GM18858 (cell line): ENCODE measurements around the gene CYB561.

Source experiments
- ATAC-seq: cut with Tn5 transposase; IDR thresholded peaks from one replicate; pipeline ENCODE4 v1.9.1; 2021; ENCODE audit not compliant: unreplicated experiment

Gene CYB561

DNA sequence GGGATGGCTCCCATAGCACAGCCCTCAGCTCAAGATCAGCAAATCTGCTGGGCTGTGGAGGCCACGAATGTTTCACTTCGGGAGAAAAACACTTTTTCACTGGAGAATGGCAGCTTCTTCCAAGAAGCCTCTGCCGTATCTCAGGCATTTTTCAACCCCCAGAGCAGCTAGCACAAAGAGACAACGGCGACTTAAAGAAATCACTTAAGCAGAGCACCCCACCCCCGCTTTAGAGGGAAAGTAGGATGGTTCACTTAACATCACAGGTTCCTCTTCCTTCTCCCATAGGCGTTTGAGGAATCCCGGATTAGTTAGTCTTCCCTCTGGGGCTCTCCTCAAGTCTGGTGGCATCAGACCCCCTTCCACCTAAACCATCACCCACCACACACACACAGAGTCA lies 27.6 kb downstream of the CYB561 start:
- no peak for ATAC-seq

- ATAC-seq = no peak
Measured at GRCh38 chr17:63414222-63414621, 31.9 kb downstream of the CYB561 start.

DNA sequence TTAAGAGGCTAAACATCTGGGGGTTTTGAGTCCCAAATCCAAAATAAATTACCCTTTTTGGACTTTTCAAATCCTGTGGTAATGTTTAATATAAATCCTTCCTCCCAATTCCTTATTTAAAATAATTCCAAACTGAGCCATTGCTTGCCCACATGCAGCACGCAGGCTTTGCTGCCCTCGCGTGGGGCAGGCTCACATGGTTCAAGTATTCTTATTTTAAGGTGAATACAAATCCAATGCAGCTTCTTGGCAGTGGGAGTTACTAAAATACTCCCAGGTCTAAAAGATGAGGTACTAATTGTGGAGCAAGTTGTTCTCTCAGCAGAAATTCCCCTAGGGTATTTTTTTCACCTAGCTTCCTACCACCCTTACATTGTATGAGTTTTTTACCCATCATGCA lies 33.0 kb downstream of the CYB561 start:
- no peak for ATAC-seq

- ATAC-seq = no peak
Measured at GRCh38 chr17:63412234-63412633, 33.9 kb downstream of the CYB561 start.

DNA sequence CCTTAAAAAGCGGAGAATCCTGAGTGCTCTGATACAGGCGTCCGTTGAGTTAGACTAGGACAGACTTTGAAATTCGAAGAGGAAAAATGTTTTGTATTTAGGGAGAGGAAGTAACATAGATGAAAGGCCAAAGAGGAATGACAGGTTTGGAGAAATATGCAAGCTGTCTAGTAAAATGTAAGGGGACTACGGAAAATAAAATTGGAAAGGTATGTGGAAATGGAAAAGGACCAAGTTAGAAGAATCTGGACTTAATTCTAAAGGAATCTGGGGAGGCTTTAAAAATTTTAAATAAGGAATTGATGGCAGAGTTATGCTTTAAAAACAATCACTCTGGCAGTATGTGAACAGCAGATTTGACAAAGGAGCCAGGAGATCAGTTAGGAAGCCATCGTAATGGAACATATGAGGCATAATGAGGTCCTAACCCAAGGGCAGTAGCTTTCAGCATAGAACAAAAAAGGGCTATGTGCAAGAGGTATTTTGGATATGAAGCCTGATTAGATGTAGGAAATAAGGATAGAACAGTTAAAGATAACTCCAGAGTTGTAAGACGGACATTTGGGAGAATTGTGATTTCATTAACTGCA lies 38.3 kb downstream of the CYB561 start:
- ATAC-seq = no peak

GRCh38 chr17:63406689-63407330 lies 39.3 kb downstream of the CYB561 start:
- no peak for ATAC-seq

- no peak for ATAC-seq
Measured at GRCh38 chr17:63405741-63406261, 40.3 kb downstream of the CYB561 start.

DNA sequence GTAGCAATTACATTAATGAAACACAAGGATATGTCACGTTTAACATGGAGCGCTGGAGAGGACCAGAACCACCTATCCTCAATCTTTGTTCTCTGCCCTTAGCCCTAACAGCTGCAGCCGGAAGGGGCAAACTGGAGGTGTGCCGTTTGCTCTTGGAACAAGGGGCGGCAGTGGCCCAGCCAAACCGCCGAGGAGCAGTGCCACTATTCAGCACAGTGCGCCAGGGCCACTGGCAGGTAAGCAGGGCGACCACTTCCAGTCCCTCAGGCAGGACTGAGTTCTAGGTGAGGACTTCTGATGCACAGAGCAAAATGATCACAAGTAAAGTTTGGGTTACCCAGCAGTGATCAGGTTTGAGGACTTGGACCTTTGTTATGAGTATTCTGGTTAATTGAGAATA lies 41.1 kb downstream of the CYB561 start:
- no peak for ATAC-seq

DNA sequence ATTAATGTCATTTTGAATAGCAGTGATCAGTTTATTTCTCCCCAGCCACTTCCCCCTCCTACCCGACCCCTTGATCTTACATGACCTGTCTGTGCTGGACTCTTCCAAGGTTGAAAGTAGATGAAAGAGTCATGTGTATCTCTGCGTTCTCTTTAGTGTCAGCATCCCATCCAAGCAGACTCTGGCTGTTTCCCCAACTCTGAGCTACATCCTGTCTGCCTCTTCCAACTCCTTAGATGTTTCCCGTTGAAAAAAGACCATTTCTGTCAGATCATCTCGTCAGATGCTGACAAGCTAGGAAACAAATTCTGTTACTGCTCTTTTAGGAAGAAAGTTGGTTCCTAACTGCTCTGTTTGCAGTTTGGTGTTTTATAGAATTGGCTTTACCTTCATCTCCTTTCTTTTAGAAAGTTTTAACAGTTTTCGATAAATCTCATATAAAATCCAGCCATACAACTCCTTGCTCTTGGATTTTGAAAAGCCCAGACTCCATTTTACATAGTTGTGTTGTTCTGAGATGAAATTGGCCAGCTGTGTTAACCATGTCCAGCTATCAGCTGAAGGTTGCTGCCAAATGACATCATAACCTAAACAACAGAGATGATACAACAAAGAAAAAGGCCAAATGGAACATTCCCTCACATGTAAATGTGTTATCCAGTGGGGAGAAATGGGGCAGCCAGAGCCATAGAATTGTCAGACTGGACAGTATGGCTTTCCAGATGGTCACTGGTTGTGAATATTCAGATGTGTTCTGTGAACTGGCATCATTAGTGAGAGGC lies 43.5 kb downstream of the CYB561 start:
- no peak for ATAC-seq

DNA sequence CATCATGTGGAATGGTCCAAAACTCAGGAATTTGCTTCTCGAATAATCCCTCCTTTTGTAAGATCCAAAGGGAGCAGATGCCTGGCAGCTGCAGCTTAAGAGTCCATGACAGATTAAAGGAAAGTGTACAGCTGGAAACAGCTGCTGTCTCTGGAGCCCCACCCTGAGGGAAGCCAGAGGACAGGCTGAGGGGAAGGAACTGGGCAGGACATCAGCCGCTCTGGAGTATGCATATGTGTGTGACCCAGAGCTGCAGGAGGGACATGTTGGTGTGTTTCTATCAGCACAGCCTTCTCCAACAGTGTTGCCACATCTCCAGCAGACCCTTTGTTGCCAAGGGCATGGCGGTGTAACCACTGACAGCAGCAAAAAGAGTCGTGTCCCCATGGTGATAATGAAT lies 46.2 kb downstream of the CYB561 start:
- ATAC-seq = no peak

DNA sequence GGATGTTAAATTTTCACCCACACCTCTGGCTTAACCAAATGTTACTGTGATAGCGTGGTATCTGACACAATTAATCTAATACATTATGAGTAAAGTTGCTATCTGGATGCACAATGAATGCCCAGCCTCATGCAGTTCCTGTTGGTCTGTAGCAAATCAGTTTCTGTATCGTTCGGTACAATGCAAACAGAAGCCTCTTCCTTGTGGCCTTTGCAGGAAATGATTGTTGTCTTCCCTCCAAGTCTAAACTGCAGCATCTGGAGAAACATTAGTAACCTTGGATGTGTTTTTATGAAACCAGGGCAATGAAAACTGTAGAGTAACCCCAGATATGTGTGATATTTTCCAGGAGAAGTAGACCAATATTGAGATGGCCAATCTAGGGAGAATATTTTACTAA lies 46.8 kb downstream of the CYB561 start:
- no peak for ATAC-seq

DNA sequence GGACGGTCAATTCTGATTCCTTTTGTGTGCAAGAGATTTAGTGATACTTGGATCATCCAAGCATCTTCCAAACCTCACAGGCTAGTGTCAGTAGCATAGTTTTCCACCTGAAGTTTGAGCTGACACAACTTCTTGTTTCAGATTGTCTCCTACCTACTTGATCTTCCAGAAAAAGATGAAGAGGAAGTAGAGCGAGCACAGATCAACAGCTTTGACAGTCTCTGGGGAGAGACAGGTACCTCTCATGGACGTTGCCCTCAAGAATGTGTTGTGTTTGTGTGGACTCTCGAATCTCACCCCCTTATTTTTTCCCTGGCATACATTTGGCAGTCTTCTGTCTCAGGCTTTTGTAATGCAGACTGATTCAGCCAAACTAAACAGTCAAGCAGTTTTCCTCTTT lies 47.4 kb downstream of the CYB561 start:
- no peak for ATAC-seq

DNA sequence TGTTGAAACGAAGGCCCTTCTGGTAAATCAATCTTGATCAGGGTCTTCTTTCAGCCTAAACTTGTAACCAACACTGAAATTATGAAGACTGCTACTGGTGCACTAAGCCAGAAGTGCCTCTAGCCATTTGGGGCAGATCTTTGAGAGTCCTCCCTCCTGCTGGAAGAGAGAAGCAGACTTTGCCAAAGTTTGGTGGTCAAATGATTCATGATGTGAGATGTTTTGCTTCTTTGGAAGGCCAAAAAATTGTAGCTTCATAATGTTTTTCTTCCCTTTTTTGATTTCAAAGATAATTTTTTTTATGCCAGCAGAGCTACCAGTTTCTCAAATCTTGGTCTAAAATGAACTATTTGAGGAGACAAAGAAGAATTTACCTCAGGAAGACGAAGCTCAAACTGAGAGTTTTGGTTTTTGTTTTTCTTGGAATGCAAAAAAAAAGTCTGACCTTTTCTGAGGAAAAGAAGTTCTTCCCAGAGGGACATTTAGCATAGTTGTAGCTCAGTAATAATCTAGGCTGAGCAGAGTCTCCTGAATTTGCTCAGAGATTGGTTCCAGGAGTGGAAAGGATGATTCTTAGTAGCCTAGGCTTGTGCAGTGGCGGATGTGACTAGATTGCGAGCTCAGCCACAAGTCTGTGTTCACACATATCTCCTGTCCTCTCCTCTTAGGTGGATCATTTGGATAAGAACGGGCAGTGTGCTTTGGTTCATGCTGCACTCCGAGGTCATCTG lies 50.9 kb downstream of the CYB561 start:
- no peak for ATAC-seq

DNA sequence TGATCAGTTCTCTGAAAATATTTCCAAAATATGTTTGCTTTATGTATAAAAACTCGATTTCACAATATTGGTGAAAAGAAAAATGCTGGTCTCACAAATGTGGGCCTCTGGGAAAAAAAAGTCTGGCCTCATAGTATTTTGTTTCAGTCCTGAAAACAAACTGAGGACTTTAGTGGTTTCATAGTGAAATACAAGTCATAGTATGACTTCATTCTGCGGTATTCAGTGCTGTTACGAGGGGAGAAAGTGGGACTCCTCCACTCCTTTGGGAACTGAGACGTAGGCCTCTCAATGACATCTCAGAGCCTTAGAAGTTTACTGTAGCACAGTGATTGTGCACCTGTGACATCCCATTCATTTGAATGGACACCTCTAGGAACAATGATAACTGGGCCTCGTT lies 56.0 kb downstream of the CYB561 start:
- ATAC-seq = no peak

DNA sequence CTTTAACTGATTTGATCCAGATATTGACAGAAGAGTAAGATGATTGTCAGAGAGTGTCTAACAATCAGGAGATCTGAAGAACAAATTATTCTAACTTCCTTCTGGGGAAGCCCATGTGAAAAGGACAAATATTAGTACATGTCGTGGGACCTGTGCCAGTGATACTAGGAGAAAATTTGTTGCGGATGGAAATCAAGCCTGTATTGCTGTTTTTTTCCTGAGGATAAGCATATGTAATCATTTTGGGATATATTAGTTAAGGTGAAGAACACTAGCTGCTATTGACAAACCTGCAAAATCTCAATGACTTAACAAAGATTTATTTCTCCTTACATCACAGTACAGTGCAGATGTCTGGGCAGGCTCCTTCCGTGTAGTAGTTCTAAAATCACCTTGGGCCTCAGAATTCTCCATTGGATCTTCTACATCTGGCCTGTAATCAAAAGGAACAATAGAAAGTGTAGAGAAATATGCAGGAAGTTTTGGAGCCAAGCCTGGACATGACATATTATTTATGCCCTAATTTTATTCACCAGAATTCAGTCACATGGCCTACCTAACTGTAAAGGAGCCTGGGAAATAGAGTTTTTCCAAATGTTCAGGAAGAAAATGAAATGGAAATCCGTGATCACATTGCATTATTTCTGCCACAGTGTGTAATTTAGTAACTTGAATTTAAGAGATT lies 58.3 kb downstream of the CYB561 start:
- ATAC-seq = no peak

DNA sequence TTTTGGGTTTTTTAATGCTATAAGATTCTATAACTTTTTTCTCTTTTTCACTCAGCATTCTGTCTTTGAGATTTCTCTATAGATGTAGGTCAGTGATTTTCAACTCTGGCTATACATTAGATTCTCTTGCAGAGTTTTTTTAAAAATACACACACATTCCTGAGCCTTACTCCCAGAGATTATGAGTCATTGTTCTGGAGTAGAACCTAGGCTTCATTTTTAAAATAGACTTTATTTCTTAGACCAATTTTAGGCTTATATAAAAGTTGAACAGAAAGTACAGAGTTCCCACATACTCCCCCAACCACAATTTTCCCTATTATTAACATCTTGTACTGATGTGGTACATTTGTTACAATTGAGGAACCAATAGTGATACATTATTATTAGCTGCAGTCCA lies 63.3 kb downstream of the CYB561 start:
- ATAC-seq = no peak
